ENCODE data around the gene VPS13D. TPM values are rescaled to one million over a fixed set of nuclear protein-coding genes. Genes with fewer than 3 reads are reported as not detected.

The VPS13D gene
- total RNA-seq, 1 experiment from 2014 or later, result 33.1 TPM

DNA sequence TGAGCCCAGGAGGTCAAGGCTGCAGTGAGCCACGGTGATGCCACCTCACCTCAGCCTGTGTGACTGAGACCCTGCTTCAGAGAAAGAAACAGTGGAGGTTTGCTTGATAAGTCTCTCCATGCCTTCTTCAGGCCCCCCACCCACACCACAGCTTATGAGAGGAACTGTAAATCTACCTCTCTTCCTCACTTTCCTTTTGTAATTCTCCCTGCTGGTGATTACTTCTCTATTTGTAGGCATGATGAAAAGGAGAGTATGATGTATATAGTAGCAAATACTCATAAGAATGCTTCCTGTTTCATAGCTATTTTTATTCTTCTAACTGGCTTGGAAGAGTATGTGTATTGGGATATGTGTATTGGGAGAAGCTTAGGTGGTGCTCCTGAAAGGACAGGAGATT, 186.3 kb downstream of the VPS13D start:
- no peaks in the 10 kb centered on the region for H3K4me1 ChIP-seq (ENCODE audit: control insufficient read depth, insufficient read depth, low read length)
- ATAC-seq, result no peak
- intact Hi-C loops (cut with micrococcal nuclease; ENCODE audit: unreplicated experiment), result no loop called here
- POLR2A ChIA-PET, result no interaction called here
- H3K4me3 ChIP-seq (ENCODE audit: low read depth in 2 of 2, low read length in 2 of 2), result no peak overlapping the region
- no peak for DNase-seq (ENCODE audit: low read depth, low spot score)
- no peak overlapping the region for H3K27ac ChIP-seq (ENCODE audit: low read length)
- H3K27me3 ChIP-seq (ENCODE audit: control insufficient read depth, insufficient read depth, low read length), result no peaks in the 10 kb centered on the region
- in situ Hi-C loops (cut with HindIII; ENCODE audit: low pct_unique_long_range_greater_than_20kb, low sequenced_read_pairs), result no loop called here
- H3K36me3 ChIP-seq (ENCODE audit: control insufficient read depth, insufficient read depth, low read length), result no peaks in the 10 kb centered on the region
- TF ChIP-seq, protein P1, sequence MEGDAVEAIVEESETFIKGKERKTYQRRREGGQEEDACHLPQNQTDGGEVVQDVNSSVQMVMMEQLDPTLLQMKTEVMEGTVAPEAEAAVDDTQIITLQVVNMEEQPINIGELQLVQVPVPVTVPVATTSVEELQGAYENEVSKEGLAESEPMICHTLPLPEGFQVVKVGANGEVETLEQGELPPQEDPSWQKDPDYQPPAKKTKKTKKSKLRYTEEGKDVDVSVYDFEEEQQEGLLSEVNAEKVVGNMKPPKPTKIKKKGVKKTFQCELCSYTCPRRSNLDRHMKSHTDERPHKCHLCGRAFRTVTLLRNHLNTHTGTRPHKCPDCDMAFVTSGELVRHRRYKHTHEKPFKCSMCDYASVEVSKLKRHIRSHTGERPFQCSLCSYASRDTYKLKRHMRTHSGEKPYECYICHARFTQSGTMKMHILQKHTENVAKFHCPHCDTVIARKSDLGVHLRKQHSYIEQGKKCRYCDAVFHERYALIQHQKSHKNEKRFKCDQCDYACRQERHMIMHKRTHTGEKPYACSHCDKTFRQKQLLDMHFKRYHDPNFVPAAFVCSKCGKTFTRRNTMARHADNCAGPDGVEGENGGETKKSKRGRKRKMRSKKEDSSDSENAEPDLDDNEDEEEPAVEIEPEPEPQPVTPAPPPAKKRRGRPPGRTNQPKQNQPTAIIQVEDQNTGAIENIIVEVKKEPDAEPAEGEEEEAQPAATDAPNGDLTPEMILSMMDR (IDR thresholded peaks at IDR 0.05), result no peak
- TF ChIP-seq POLR2AphosphoS5 (IDR thresholded peaks at IDR 0.05; ENCODE audit: low read depth, low read length) (no peak), TCF7L2 (IDR thresholded peaks at IDR 0.05; ENCODE audit: low read depth, low read length) (no peak), SIN3A (IDR thresholded peaks at IDR 0.05; ENCODE audit: borderline replicate concordance, insufficient read depth, low read depth, low read length) (no peak)
- TF ChIP-seq, protein P2, sequence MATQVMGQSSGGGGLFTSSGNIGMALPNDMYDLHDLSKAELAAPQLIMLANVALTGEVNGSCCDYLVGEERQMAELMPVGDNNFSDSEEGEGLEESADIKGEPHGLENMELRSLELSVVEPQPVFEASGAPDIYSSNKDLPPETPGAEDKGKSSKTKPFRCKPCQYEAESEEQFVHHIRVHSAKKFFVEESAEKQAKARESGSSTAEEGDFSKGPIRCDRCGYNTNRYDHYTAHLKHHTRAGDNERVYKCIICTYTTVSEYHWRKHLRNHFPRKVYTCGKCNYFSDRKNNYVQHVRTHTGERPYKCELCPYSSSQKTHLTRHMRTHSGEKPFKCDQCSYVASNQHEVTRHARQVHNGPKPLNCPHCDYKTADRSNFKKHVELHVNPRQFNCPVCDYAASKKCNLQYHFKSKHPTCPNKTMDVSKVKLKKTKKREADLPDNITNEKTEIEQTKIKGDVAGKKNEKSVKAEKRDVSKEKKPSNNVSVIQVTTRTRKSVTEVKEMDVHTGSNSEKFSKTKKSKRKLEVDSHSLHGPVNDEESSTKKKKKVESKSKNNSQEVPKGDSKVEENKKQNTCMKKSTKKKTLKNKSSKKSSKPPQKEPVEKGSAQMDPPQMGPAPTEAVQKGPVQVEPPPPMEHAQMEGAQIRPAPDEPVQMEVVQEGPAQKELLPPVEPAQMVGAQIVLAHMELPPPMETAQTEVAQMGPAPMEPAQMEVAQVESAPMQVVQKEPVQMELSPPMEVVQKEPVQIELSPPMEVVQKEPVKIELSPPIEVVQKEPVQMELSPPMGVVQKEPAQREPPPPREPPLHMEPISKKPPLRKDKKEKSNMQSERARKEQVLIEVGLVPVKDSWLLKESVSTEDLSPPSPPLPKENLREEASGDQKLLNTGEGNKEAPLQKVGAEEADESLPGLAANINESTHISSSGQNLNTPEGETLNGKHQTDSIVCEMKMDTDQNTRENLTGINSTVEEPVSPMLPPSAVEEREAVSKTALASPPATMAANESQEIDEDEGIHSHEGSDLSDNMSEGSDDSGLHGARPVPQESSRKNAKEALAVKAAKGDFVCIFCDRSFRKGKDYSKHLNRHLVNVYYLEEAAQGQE (IDR thresholded peaks at IDR 0.05; ENCODE audit: insufficient read depth in 1 of 2, low read depth in 2 of 2, low read length in 1 of 2), result no peak
- no TSS peak for BruUV-seq (replicated peaks)
- CTCF ChIA-PET, result interaction anchor here (1.1 kb wide), 1 partner anchor 10 kb away, joined by 3 read pairs; no protein-coding TSS in a partner anchor
- no peaks in the 10 kb centered on the region for H3K9me3 ChIP-seq (ENCODE audit: control insufficient read depth, insufficient read depth, low read depth, low read length)

DNA sequence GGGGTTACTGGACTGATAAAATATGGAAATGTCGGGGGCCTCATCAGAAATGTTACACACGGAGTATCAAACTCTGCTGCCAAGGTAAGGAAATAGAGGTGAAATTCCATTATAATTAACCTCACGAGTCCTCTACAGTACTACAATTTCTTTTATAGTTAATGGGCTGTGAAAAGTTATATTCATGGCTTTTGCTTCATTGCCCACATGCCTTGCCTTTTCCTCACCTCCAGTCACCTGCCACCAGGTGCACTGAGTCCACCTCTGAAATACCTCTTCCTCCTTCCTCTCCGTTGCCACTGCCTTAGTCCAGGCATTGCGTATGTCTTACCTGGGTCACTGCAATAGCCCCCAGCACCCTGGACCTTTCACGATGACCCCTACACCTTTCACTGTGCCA, 186.9 kb downstream of the VPS13D start:
- no peak overlapping the region for H3K27ac ChIP-seq (ENCODE audit: low read length)
- CTCF ChIA-PET, result interaction anchor here (1.1 kb wide), 1 partner anchor 10 kb away, joined by 3 read pairs; no protein-coding TSS in a partner anchor
- no peak for TF ChIP-seq SIN3A (IDR thresholded peaks at IDR 0.05; ENCODE audit: borderline replicate concordance, insufficient read depth, low read depth, low read length)
- TF ChIP-seq, protein P2 (IDR thresholded peaks at IDR 0.05; ENCODE audit: insufficient read depth in 1 of 2, low read depth in 2 of 2, low read length in 1 of 2), result no peak
- TF ChIP-seq, protein P1 (IDR thresholded peaks at IDR 0.05), result no peak
- TF ChIP-seq POLR2AphosphoS5 (IDR thresholded peaks at IDR 0.05; ENCODE audit: low read depth, low read length), result no peak
- TF ChIP-seq TCF7L2 (IDR thresholded peaks at IDR 0.05; ENCODE audit: low read depth, low read length), result no peak
- POLR2A ChIA-PET, result interaction anchor here (0.6 kb wide), 1 partner anchor 229 kb away, joined by 3 read pairs; no protein-coding TSS in a partner anchor
- DNase-seq (ENCODE audit: low read depth, low spot score), result no peak
- H3K36me3 ChIP-seq (ENCODE audit: control insufficient read depth, insufficient read depth, low read length), result no peaks in the 10 kb centered on the region
- no peaks in the 10 kb centered on the region for H3K9me3 ChIP-seq (ENCODE audit: control insufficient read depth, insufficient read depth, low read depth, low read length)
- intact Hi-C loops (cut with micrococcal nuclease; ENCODE audit: unreplicated experiment) (no loop called here), in situ Hi-C loops (cut with HindIII; ENCODE audit: low pct_unique_long_range_greater_than_20kb, low sequenced_read_pairs) (no loop called here)
- no peak overlapping the region for H3K4me3 ChIP-seq (ENCODE audit: low read depth in 2 of 2, low read length in 2 of 2)
- no TSS peak for BruUV-seq (replicated peaks)
- H3K4me1 ChIP-seq (ENCODE audit: control insufficient read depth, insufficient read depth, low read length), result no peaks in the 10 kb centered on the region
- no peaks in the 10 kb centered on the region for H3K27me3 ChIP-seq (ENCODE audit: control insufficient read depth, insufficient read depth, low read length)
- no peak for ATAC-seq

All from Panc1 (cell line).